K562 (cell line): ENCODE results near the gene CARMIL1. TPM values are rescaled to one million over a fixed set of nuclear protein-coding genes. Genes with fewer than 3 reads are reported as not detected.

ENCODE experiments used
- CEBPG ChIP-seq, 3 experiments: fragments of 200-800 bp in 1 of 3; sonication (Bioruptor generic) in 1 of 3; sonication (generic) in 1 of 3; formaldehyde crosslinking in 1 of 3; IDR thresholded peaks in 2 of 3; conservative IDR thresholded peaks in 1 of 3; 2 replicates each; pipeline versions ENCODE4 v1.6.1 to v1.8.0; 2016 to 2022; ENCODE audit warnings: missing compliant biosample characterization in 2 of 3, missing genetic modification characterization in 2 of 3, mild to moderate bottlenecking in 1 of 3, missing genetic modification reagents in 1 of 3
- GABPB1 ChIP-seq: sonication (generic); formaldehyde crosslinking; IDR thresholded peaks from 2 replicates; pipeline ENCODE4 v1.8.0; 2022; ENCODE audit warnings: mild to moderate bottlenecking, missing genetic modification reagents
- HDGF ChIP-seq: fragments of 450-650 bp; IDR thresholded peaks from 2 replicates; pipeline ENCODE4 v1.6.1; 2016
- NFE2 ChIP-seq: IDR thresholded peaks from 2 replicates; pipeline ENCODE4 v1.6.1; 2014; ENCODE audit warnings: antibody characterized with exemption, low read depth
- NFRKB ChIP-seq: fragments of 450-650 bp; IDR thresholded peaks from 2 replicates; pipeline ENCODE4 v1.6.1; 2016; ENCODE audit warnings: low read depth
- POLR2AphosphoS2 ChIP-seq: IDR thresholded peaks from 2 replicates; pipeline ENCODE4 v1.6.1; 2012; ENCODE audit warnings: low read length, improper control_type of control experiment
- RAD21 ChIP-seq, 2 experiments: fragments of 250-450 bp in 1 of 2; fragments of 450-650 bp in 1 of 2; sonication (Bioruptor Pico) in 1 of 2; formaldehyde crosslinking in 1 of 2; IDR thresholded peaks in 1 of 2; conservative IDR thresholded peaks in 1 of 2; 2 replicates each; pipeline versions ENCODE4 v1.4.0 to v1.8.0; 2020 to 2022; ENCODE audit warnings: mild to moderate bottlenecking in 2 of 2, moderate library complexity in 1 of 2
- RUNX1 ChIP-seq: sonication (generic); IDR thresholded peaks from 2 replicates; pipeline ENCODE4 v1.6.1; 2016; ENCODE audit warnings: antibody characterized with exemption, low read depth
- SAFB ChIP-seq: fragments of 200-400 bp; formaldehyde crosslinking; IDR thresholded peaks from 2 replicates; pipeline ENCODE4 v1.6.1; 2017; ENCODE audit warnings: low read depth, low read length, borderline replicate concordance
- SMAD1 ChIP-seq: fragments of 150-350 bp; IDR thresholded peaks from 2 replicates; pipeline ENCODE4 v1.6.1; 2014; ENCODE audit warnings: low read length, low read depth; ENCODE audit not compliant: partially characterized antibody
- SREBF2 ChIP-seq: sonication (generic); formaldehyde crosslinking; IDR thresholded peaks from 2 replicates; pipeline ENCODE4 v1.4.0; 2020; ENCODE audit warnings: mild to moderate bottlenecking, missing genetic modification reagents
- ZFPM2 ChIP-seq: fragments of 250-450 bp; sonication (Bioruptor Pico); IDR thresholded peaks from 2 replicates; pipeline ENCODE4 v1.5.1; 2022; ENCODE audit warnings: mild to moderate bottlenecking
- polyA plus RNA-seq, 8 experiments: library from polyadenylated mRNA; depleted of rRNA in 4 of 8; stranded (reverse) in 5 of 8; unstranded in 3 of 8; fragments of >200 nt; fragmentation: Nextera tagmentation in 2 of 8; fragmentation: Illumina TruSeq in 1 of 8; extraction: Ambion mirVana in 2 of 8; extraction: Trizol in 1 of 8; gene quantifications; 2 replicates each; pipeline versions ENCODE4 v1.2.1 to v1.2.3, GENCODE V29; 2011 to 2014; ENCODE audit warnings: inconsistent platforms in 1 of 8, missing spikeins in 1 of 8
- total RNA-seq, 7 experiments: library from RNA; depleted of rRNA in 6 of 7; stranded (reverse); fragments of >200 nt in 6 of 7; fragmentation: Illumina TruSeq in 2 of 7; extraction: Trizol in 2 of 7; gene quantifications; 2 replicates each; pipeline versions ENCODE4 v1.2.1 to v1.2.3, GENCODE V29; 2011 to 2021; ENCODE audit warnings: low replicate concordance in 1 of 7
- TF ChIP-seq, protein P1 (sequence below): fragments of 250-450 bp; sonication (Bioruptor Pico); IDR thresholded peaks from 2 replicates; pipeline ENCODE4 v1.5.0; 2021; ENCODE audit warnings: mild to moderate bottlenecking, borderline replicate concordance
- TF ChIP-seq, protein P2 (sequence below): sonication (generic); formaldehyde crosslinking; IDR thresholded peaks from 2 replicates; pipeline ENCODE4 v1.8.0; 2022; ENCODE audit warnings: missing genetic modification reagents, mild to moderate bottlenecking, moderate library complexity, borderline replicate concordance
- TF ChIP-seq, protein P3 (sequence below): fragments of 450-650 bp; formaldehyde crosslinking; IDR thresholded peaks from 2 replicates; pipeline ENCODE4 v1.4.0; 2022; ENCODE audit warnings: mild to moderate bottlenecking, moderate library complexity
- TF ChIP-seq, protein P4 (sequence below): fragments of 250-450 bp; sonication (Bioruptor Pico); IDR thresholded peaks from 2 replicates; pipeline ENCODE4 v1.4.0; 2020; ENCODE audit warnings: mild to moderate bottlenecking
- TF ChIP-seq, protein P5 (sequence below): fragments of 450-650 bp; formaldehyde crosslinking; IDR thresholded peaks from 2 replicates; pipeline ENCODE4 v1.4.0; 2020; ENCODE audit warnings: mild to moderate bottlenecking

CARMIL1 gene
- total and polyA plus RNA-seq, 9 of the 15 experiments (the other 6 are each of a cell fraction or from before 2014, with no cell fraction given), result 0.04 to 0.32 (median 0.10) TPM; not detected in 1

DNA sequence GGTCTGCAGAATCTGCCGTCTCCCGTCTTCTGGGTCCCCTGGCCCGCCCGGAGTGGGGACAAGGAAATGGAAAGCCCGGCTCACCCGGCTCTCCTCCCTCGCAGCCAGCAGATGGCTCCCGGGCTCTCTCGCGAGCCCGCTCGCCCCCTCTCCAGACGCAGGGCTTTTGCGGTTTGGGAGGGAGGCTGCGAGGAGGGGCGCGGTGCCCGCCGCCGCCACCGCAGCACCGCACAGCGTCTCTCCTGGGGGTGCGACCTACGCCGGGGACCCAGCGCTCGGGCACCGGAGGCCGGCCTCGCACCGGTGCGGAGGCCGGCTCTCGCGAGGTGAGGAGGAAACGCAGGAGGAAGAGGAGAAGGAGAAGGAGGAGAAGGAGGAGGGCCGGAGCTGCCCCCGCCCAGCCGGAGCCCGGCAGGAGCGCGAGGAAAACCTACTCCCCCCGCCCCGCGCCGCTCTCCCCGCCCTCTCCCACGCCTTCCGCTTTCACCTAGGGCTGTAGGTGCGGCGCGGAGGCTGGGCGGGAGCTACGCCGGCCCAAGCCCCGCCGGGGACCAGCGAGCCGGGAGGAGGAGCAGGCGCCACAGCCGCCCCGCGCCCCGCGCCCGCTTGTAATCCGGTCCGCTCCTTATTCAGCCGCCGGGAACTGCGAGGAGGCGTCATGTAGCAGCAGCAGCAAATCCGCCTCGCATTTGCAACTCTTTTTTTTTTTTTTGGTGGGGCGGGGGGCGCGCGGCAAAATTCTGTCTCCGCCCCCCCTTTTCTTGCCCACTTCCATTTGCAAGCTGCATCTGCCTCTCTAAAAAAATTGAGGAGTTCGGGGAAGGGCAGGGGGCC lies at the start of gene CARMIL1 (continued):
- TF ChIP-seq, protein P1, sequence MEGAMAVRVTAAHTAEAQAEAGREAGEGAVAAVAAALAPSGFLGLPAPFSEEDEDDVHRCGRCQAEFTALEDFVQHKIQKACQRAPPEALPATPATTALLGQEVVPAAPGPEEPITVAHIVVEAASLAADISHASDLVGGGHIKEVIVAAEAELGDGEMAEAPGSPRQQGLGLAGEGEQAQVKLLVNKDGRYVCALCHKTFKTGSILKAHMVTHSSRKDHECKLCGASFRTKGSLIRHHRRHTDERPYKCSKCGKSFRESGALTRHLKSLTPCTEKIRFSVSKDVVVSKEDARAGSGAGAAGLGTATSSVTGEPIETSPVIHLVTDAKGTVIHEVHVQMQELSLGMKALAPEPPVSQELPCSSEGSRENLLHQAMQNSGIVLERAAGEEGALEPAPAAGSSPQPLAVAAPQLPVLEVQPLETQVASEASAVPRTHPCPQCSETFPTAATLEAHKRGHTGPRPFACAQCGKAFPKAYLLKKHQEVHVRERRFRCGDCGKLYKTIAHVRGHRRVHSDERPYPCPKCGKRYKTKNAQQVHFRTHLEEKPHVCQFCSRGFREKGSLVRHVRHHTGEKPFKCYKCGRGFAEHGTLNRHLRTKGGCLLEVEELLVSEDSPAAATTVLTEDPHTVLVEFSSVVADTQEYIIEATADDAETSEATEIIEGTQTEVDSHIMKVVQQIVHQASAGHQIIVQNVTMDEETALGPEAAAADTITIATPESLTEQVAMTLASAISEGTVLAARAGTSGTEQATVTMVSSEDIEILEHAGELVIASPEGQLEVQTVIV (CRISPR knock-in tag), result no peak
- TF ChIP-seq, protein P2, sequence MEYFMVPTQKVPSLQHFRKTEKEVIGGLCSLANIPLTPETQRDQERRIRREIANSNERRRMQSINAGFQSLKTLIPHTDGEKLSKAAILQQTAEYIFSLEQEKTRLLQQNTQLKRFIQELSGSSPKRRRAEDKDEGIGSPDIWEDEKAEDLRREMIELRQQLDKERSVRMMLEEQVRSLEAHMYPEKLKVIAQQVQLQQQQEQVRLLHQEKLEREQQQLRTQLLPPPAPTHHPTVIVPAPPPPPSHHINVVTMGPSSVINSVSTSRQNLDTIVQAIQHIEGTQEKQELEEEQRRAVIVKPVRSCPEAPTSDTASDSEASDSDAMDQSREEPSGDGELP (CRISPR knock-in tag), result peak; percentile 54; the same call in 1 of the 2 replicates
- TF ChIP-seq GABPB1 (CRISPR knock-in tag), result peak; percentile 34; the same call in 1 of the 2 replicates
- TF ChIP-seq RAD21 (CRISPR knock-in tag; conservative IDR thresholded peaks at IDR 0.05 in 1 of 2, IDR thresholded peaks at IDR 0.05 in 1 of 2), result peak; percentile 78
- TF ChIP-seq, protein P3, sequence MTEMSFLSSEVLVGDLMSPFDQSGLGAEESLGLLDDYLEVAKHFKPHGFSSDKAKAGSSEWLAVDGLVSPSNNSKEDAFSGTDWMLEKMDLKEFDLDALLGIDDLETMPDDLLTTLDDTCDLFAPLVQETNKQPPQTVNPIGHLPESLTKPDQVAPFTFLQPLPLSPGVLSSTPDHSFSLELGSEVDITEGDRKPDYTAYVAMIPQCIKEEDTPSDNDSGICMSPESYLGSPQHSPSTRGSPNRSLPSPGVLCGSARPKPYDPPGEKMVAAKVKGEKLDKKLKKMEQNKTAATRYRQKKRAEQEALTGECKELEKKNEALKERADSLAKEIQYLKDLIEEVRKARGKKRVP (CRISPR knock-in tag), result no peak
- TF ChIP-seq SREBF2 (CRISPR knock-in tag), result no peak
- no peak for TF ChIP-seq CEBPG (CRISPR knock-in tag; IDR thresholded peaks at IDR 0.05)
- no peak for TF ChIP-seq CEBPG (tag; conservative IDR thresholded peaks at IDR 0.05 in 1 of 2, IDR thresholded peaks at IDR 0.05 in 1 of 2)
- TF ChIP-seq, protein P4, sequence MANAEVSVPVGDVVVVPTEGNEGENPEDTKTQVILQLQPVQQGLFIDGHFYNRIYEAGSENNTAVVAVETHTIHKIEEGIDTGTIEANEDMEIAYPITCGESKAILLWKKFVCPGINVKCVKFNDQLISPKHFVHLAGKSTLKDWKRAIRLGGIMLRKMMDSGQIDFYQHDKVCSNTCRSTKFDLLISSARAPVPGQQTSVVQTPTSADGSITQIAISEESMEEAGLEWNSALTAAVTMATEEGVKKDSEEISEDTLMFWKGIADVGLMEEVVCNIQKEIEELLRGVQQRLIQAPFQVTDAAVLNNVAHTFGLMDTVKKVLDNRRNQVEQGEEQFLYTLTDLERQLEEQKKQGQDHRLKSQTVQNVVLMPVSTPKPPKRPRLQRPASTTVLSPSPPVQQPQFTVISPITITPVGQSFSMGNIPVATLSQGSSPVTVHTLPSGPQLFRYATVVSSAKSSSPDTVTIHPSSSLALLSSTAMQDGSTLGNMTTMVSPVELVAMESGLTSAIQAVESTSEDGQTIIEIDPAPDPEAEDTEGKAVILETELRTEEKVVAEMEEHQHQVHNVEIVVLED, result no peak
- TF ChIP-seq, protein P5, sequence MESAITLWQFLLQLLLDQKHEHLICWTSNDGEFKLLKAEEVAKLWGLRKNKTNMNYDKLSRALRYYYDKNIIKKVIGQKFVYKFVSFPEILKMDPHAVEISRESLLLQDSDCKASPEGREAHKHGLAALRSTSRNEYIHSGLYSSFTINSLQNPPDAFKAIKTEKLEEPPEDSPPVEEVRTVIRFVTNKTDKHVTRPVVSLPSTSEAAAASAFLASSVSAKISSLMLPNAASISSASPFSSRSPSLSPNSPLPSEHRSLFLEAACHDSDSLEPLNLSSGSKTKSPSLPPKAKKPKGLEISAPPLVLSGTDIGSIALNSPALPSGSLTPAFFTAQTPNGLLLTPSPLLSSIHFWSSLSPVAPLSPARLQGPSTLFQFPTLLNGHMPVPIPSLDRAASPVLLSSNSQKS, result no peak
- TF ChIP-seq SMAD1, result no peak
- TF ChIP-seq NFE2, result no peak
- TF ChIP-seq RUNX1, result no peak
- no peak for TF ChIP-seq SAFB
- TF ChIP-seq NFRKB, result no peak
- no peak for TF ChIP-seq POLR2AphosphoS2
- TF ChIP-seq HDGF, result no peak
- no peak for TF ChIP-seq ZFPM2
